GM15510 (cell line): Measurements from ENCODE around the gene DNAJC1.

Experiments
- POLR2A ChIP-seq: IDR thresholded peaks from 3 replicates; pipeline ENCODE4 v1.6.1; 2011; ENCODE audit warnings: borderline replicate concordance; ENCODE audit not compliant: insufficient read length; ENCODE audit errors: extremely low read depth

DNAJC1 gene

DNA sequence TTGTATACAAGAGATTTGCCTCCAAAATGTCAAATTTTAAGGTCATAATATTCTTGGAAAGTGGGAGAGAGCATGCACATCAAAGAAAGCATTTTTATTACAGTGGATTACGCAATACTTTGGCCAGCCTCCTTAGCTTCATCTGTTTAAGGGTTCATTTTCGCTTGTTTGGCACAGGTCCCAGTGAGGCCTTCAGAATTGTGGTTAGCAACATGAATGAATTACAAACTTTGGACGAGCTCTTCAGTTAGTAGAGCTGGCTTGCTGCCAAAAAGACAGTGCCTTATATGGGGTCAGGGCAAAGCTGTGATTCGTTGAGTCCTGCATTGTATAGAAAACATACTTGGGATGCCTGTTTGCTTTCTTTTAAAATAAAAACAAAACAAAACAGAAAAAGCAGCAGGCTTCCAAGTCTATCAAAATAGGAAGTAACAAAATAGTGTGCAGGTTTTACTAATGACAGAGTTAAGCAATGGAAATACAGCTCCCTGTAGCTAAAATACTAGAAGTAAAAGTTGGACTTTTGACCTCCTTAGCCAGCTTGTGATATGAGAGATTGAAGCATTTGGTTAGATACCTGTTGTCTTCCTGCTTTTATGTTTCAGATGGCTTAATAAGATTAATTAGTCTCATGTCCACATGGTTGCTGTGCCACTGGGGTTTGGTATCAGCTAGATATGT is 278.7 kb downstream of the DNAJC1 start:
- TF ChIP-seq POLR2A = no peak

DNA sequence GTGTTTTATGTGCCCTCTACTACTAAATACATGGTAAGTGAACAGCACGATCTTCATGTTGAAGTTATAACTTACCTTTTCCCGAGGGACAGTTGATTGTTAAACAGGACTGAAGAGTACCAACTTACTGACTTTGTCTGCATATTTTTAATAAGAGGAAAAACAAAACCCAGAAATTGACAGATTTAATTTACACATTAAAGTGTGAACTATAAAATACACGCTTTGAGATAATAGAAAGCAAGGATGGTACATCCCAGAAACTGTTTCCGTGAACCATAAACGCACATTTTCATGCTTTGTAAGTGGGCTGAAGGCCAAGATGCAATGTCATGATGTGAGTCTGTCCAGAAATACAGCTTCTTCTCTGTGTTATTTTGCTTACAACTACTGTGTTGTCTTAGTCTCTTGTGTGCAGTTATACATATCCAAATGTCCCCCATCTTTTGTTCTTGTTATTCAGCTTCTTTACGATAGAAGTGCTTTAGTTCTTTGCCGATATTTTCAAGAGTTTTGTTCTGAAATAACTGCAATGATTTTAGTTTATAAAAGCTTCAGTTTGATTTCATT is 279.4 kb downstream of the DNAJC1 start:
- no peak for TF ChIP-seq POLR2A

DNA sequence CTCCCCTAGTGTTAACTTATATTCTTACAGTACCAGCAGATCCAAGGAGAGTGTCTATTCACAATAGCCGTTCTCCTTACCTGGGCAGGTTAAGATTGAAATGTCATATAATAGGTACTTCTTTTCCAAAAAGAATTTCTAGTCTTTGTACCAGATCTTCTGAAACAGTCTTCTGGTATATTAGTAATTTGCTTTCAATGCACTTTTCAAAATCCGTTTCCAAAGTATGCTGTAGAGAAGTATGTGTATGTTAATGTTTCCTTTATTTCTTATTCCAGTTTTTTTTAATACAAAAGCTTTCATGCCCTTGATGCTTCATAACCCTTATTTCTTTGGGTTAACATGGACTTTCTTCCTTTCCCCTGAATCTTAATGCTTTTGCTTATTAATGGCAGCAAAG is 281.3 kb downstream of the DNAJC1 start:
- no peak for TF ChIP-seq POLR2A

DNA sequence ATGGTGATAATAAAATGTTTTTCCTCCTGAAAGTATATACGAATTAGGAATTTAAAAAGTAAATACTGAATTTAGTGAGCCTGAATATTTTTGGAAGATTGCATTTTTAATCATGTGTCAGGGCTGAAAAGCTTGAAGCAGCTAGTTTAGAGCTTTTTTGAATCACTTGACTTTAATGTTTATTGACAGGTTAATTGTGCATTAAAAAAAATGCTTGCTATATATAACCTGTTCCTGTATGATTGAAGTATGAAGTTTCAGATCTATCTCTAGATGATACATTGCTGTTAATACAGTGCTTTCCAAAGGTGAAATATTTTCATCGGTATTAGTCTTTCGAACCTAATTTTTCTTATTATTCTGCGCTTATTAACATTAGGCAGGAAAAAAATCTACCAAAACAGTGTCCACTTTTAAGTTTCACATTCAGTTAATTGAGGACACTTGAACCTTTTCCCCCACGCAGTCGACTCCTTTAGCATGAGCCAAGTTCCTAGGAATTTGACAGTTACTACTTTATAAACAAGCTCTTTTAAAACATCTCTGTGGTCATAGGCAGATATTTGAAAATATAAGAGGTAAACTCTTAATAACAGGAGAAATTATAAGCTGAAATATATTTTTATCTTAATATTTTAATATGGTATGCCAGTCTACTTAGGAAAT is 282.4 kb downstream of the DNAJC1 start:
- no peak for TF ChIP-seq POLR2A

DNA sequence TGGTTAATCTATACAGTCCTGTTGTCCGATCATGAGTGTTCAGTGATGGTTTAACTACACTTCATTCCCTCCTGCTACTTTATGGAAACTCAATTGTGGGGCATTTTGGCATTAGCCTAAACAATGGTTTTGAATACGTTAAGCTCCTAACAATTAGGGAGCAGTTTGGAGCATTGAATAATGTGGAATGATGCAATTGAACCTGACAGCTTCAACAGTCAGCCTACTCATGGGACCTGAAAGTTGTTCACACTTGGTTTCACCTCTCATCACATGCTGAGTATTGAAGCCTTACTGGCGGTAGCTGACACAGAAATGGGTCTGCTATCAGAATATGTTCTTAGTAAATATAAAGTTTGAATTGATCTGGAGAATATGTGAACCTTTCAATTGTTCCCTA is 283.4 kb downstream of the DNAJC1 start:
- no peak for TF ChIP-seq POLR2A

DNA sequence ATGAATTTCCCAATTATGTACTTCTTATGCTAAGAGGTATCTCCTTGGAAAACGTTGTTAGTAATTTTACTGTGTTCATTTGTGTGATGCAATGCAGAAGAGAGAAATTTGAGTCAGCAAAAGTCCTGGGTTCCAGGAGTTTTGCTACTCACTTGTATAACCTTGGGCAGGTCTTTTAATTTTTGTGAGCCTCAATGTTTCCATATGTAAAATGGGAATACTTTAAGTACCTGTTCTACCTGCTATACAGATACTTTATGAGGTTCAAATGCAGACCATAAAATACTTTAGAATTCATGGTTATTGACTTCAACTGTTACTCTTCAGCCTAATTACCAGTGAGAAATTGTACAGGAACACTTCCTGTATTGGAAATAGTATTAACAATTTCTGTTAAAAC is 284.0 kb downstream of the DNAJC1 start:
- TF ChIP-seq POLR2A = no peak

DNA sequence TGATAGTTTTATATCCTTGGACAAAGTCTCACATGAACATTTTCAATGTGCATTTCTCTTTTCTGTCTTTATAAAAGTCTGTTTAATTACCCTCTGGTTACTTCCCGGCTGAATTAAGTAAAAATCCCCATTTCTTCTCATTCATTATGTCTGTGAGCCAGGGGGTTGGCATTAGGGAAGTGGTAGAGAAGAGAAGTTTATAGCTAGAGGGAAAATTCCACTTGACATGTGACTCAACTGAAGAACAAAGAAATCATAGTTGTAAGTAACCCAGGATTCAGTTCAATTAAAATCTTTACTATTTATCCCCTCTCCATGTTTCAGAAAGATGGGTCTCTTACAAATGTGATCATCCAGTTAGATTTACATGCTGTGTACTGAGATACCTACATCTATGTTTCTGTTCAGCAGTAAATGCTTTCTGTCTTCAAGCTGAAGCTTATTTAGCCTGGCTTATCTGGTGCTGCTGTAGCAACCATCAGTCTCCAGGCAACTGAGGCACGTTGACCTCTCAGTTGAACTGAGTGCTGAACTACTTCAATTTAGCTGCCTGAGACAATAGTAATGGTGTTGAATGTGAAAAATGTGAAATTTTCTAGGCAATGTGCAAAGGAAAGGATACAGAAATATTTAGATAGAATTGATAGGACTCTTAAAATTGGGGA is 287.9 kb downstream of the DNAJC1 start:
- no peak for TF ChIP-seq POLR2A

DNA sequence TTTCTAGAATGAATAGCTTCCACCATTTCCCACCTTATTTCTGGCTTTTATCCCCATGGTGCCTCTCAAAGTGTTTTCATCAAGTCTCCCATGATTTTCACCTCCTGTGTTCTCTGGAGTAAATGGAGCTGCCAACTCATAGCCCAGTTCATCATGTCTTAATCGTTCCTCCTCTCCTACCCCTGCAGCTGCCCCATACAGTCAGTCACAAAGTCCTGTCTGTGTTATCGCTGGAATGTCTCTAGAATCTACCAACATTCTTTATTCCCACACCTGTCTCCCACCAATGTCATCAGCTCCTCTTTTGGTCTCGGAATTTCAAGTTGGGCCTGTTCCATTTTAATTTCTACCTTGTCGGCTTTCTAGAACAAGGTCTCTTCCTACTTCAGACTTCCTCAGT is 290.6 kb downstream of the DNAJC1 start:
- no peak for TF ChIP-seq POLR2A

DNA sequence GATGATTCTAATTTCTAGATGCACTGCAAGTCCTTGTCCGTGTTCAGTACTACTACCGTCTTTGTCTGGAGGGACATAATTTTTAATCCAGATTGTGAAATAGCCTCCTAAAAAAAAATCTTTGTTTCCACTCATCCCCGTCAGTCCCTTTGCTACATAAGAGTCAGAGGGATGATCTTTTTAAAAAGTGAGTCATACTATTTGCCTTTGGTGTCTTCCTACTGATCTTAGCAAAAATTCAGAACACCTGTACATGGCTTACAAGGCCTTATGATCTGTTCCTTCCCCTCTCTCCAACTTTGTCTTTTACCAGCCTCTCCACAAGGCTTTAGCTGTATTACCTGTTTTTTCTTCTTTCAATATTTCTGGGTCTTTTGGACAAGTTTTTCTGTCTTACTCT is 296.0 kb downstream of the DNAJC1 start:
- no peak for TF ChIP-seq POLR2A
